CD1c-positive myeloid dendritic cell (primary cell): ENCODE measurements around the gene MAN1C1.

ENCODE experiments used
- DNase-seq: peaks from one replicate; pipeline ENCODE4 v3.0.0-alpha.2; 2016; ENCODE audit errors: extremely low spot score

The MAN1C1 gene

GRCh38 chr1:25739341-25739740, 122.8 kb downstream of the MAN1C1 start:
- DNase-seq, result no peak

- DNase-seq, result no peak
Observed at GRCh38 chr1:25740071-25740470, 123.5 kb downstream of the MAN1C1 start.

DNA sequence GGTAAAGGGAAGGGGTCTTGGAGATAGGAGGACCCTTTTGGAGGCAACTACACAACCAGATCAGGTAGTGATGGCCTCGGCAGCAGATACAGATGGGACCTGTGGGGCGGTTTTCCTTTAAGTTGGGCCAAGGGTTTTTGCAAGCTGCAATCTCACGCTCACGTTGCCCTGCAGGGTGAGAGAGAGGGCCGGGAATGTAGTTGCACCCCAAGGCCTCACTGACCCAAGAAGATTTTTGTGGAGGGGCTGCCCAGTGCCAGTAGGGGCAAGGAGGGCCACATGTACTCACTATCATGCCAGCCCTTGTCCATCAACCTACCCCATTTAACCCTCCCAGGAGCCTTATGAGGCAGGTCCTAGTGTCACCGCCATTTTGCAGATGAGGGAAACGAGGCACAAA, 125.7 kb downstream of the MAN1C1 start:
- no peak for DNase-seq

DNA sequence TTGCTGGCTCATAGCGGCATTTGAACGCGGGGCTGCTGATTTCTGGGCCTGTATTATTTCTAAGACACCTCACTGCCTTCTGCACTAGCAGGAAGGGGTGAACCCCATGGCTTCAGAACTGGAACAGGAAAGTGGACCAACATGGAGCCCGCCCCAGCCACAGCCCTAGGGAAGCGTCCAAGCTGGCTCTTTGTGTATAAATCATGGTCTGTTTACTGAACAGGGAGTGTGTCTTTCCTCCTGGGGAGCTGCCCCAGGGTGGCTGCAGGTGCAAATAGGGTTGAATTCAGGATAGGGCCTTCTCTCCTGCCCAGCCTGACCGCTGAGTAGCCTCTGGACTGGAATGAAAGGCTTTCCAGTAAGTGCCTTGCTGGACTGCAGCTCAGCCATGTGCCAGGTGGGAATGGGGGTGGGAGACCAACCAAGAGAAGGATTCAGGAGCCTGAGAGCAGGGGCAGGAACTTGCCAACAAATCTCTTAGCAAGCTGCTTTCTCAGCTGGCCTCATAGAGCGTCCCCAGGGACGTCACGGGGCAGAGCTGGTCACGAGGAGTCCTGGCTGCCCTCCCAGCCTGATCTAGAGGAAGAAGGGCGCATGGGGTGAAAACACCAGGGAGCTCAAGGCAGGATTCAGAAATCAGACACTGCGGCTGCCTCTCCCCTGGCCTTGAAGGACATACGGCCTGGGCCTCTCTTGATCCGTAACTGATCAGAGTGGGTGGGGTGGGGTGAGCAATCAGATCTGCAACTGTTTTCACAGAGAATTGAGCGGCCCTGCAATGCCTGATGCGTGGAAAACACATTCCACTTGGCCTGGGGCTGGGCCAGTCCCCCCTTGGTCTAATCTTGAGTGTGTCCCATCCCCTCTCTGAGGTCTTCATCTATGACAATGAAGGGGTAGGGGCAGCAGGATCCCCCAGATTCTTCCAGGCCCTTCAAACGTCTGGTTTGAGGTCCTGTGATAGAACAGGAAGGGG, 126.9 kb downstream of the MAN1C1 start:
- DNase-seq, result no peak

GRCh38 chr1:25744140-25744581, 127.6 kb downstream of the MAN1C1 start:
- DNase-seq, result no peak

- DNase-seq, result no peak
Observed at GRCh38 chr1:25744636-25745425, 128.2 kb downstream of the MAN1C1 start.

DNA sequence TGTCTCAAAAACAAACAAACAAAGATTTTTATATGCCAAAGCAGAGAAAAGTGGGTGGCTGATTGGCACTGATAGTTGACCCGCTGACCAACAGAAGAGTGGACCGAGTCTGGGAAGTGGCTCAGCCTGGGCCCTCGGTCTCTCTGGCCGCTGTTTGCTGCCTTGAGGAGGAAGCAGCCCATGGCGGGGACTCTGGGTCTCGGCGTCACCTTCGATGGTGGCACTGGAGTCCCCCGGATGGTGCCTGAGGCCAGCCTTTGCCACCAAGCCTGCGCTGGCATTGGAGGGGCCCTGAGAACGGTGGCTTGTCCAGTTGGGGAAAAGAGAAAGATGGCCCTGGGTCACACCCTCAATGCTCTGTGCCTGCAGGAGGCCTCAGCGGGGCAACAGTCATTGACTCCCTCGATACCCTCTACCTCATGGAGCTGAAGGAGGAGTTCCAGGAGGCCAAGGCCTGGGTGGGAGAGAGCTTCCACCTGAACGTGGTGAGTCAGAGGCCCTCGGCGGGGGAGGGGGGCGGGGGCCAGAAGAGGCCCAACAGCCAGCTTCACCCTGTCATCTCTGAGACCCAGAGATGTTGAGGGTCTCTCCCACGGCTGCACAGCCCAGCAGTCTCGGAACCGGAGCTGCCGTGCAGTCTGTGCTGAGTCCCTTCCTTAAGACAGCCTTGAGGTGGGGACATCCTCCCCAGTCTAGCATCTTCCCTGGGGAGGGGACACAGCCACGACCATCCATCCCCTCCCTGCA, 129.9 kb downstream of the MAN1C1 start:
- DNase-seq, result no peak

DNA sequence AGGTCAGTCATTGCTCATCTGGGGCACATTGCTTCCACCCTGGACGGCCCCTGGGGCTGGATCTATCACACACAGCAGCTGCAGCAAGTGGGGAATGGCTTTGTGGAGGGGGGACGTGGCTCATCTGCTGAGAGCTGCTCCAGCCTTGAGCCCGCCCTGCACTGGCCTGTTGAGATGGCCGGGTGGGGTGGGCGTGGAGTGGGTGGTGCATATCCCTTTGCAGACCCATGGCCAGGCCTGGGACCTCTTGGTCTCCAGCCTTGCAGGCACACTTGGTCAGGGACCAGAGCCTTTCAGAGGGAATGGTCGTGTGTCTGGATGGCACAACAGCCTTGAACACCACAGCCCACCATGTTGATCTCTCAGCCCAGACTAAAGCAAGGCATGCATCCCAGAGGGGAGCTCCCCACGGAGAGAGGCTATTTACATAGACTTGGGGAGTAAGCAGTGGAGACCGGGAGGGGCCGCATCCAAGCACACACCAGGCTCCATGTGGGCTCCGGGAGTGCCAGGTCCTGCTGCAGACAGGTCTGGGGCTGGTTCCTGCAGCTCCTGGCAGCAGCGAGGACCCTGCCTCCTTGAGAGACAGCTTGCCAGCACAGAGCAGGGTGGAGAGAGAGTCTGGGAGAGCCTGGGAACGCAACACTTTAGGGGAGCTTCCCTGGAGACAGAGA, 130.6 kb downstream of the MAN1C1 start:
- DNase-seq, result no peak

GRCh38 chr1:25748531-25749205, 132.1 kb downstream of the MAN1C1 start:
- DNase-seq, result no peak

DNA sequence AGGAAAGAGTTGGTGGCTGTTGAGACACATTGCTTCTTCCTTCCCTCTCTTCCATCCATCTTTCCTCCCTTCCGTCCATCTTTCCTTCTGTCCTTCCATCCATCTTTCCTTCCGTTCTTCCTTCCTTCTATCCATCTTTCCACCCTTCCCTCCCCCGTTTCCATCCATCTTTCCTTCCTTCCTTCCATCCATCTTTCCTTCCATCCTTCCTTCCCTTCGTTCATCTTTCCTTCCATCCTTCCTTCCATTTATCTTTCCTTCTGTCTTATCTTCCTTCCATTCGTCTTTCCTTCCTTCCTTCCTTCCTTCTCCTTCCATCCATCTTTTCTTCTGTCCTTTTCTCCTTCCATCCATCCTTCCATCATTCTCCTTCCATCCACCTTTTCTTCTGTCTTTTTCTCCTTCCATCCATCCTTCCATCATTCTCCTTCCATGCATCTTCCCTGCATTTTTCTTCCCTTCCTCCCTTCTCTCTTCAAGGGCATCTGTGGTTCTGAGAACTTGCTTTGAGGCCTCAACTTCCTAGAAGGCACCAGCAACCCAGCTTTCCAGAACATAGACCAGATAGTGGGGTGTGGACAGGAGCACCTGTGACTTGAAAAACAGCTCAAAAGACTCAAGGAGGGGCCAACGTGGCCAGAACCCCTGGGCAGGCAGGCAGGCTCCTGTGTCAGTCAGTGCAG, 134.5 kb downstream of the MAN1C1 start:
- no peak for DNase-seq

- DNase-seq, result no peak
Observed at GRCh38 chr1:25754470-25755181, 138.0 kb downstream of the MAN1C1 start.

DNA sequence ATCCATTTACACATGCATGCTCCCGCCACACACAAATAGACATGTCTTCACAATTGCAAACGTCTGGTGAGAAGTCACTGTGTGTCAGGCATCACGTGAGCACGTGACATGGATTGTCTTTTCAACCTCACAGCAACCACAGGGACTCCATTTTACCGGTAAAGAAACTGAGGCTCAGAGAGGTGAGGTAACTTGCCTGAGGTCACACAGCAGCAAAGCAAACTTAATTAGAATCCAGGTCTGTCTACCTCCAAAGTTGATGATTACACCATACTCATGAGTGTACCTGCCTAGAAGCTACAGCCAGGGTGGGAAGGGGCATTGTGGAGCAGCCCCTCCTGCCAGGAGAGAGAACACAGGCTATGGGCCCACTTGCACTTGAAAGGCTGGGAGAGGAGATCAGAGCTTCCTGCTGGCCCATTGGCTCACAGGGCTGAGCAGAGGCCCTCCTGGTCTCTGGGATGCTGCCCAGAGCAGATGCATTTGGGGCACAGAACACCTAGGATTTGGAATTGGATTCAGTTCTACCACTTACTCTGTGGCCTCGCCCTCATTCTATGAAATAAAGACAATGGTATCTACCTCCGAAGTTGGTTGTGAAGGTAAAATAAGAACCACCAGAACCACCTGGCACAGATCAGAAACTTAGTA, 139.0 kb downstream of the MAN1C1 start:
- no peak for DNase-seq

- DNase-seq, result no peak
Observed at GRCh38 chr1:25756215-25756614, 139.6 kb downstream of the MAN1C1 start.

DNA sequence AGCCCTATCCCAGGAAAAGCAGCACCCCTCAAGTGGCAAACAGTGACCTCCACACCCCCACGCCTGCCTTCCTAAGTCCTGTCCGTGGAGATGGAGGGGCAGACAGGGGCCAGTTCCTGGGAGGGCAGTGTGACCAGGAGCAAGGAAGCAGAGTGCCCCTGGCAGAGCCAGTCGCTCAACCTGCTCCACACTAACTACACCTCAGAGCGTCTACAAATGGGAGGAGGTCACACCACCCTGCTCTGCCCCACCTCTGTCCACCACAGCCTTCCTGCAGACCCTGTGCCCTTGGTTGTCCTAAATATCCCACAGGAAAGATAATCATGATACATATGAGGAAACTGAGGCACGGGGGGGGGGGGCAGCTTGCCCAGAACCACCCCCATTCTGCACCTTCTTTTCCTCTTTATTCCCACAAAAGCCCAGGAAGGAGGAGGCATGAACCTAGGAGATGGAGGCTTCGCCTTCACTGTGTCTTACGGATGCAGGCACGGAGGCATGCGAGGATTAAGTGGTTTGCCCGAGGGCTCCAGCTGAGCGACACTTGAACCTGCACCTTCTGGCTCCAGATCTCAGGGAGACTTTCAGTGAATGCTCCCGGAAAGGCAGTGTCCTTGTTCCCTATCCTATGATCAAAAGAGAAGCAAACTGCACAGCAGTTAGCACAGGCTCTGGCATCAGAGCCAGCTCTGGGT, 140.7 kb downstream of the MAN1C1 start:
- DNase-seq, result no peak

- DNase-seq, result no peak
Observed at GRCh38 chr1:25757846-25758185, 141.2 kb downstream of the MAN1C1 start.

GRCh38 chr1:25758466-25759070, 142.0 kb downstream of the MAN1C1 start:
- DNase-seq, result no peak

GRCh38 chr1:25760122-25760719, 143.6 kb downstream of the MAN1C1 start:
- DNase-seq, result no peak

GRCh38 chr1:25760871-25761270, 144.3 kb downstream of the MAN1C1 start:
- no peak for DNase-seq
